ENCODE data around the gene ALKBH6.

Gene ALKBH6

DNA sequence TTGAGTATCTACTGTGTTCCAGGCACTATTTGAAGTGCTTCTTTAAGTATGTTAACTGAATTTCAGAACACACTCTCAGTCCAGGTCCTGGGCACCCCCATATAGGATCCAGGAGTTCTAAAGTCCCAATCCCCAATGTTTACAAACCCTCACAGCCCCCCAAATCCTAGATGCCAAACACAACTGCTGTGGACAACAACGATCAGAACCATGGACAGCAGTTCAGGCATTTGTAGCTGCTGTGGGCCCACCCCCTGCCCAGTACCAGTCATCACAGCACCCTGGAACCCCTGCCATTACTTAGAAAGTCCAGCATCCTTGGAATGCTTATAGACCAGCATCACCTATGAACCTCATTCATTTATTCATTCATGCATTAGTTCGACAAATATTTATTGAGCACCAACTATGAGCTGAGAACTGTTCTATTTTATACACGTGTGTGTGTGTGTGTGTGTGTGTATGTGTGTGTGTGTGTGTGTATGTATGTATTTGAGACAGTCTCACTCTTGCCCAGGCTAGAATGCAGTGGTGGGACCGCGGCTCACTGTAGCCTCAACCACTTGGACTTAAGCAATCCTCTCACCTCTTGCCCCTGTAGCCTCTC lies 38.3 kb downstream of the ALKBH6 start:
- POLR2A ChIA-PET = interaction anchor here (0.5 to 2.1 kb wide), 6 partner anchors 38 to 810 kb away, joined by 3 to 6 read pairs (median 3); partner anchors contain the start of genes ALKBH6 and THAP8
- Histone ChIP-seq H3K27ac (ENCODE audit: extremely low read depth, low read depth, low read length) (no peak overlapping the region), H3K4me1 (ENCODE audit: control insufficient read depth, insufficient read depth, low read length) (no peaks in the 10 kb centered on the region), H3K36me3 (ENCODE audit: control insufficient read depth in 2 of 2, insufficient read depth in 1 of 2, low read length in 2 of 2) (no peaks in the 10 kb centered on the region; a peak in 1 of 3 replicates), H3K4me3 (ENCODE audit: low read depth, low read length) (no peak overlapping the region), H3K9me3 (ENCODE audit: control insufficient read depth, insufficient read depth, low read depth, low read length) (no peaks in the 10 kb centered on the region)
- CTCF ChIA-PET = interaction anchor here (0.5 to 1.3 kb wide), 10 partner anchors 9 to 389 kb away, joined by 3 to 9 read pairs (median 4); no protein-coding TSS in a partner anchor
- no peak for TF ChIP-seq ZNF37A (tag by site-specific recombination; IDR thresholded peaks at IDR 0.05)
- 0 out of 2 replicates have a peak, but pooled peaks have one; percentile 65 for TF ChIP-seq ZNF747 (tag by site-specific recombination; IDR thresholded peaks at IDR 0.05)
- TF ChIP-seq ZNF514 (tag by site-specific recombination; IDR thresholded peaks at IDR 0.05) = no peak
- peak; percentile 75 for TF ChIP-seq ZBTB17 (tag by site-specific recombination; IDR thresholded peaks at IDR 0.05)
- TF ChIP-seq ZXDB (tag by site-specific recombination; IDR thresholded peaks at IDR 0.05) = no peak
- TF ChIP-seq, protein P1, sequence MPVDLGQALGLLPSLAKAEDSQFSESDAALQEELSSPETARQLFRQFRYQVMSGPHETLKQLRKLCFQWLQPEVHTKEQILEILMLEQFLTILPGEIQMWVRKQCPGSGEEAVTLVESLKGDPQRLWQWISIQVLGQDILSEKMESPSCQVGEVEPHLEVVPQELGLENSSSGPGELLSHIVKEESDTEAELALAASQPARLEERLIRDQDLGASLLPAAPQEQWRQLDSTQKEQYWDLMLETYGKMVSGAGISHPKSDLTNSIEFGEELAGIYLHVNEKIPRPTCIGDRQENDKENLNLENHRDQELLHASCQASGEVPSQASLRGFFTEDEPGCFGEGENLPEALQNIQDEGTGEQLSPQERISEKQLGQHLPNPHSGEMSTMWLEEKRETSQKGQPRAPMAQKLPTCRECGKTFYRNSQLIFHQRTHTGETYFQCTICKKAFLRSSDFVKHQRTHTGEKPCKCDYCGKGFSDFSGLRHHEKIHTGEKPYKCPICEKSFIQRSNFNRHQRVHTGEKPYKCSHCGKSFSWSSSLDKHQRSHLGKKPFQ (tag by site-specific recombination; IDR thresholded peaks at IDR 0.05) = no peak
- no peak for TF ChIP-seq ZNF791 (tag by site-specific recombination; IDR thresholded peaks at IDR 0.05)
- no peak for TF ChIP-seq ZNF223 (tag by site-specific recombination; IDR thresholded peaks at IDR 0.05)
- TF ChIP-seq ZNF157 (tag by site-specific recombination; IDR thresholded peaks at IDR 0.05) = no peak
- no peak for TF ChIP-seq ZBTB21 (tag by site-specific recombination; IDR thresholded peaks at IDR 0.05)
- no peak for TF ChIP-seq WT1 (tag by site-specific recombination; IDR thresholded peaks at IDR 0.05)
- no peak for TF ChIP-seq ZNF2 (tag by site-specific recombination; IDR thresholded peaks at IDR 0.05)
- no peak for TF ChIP-seq ZBTB8A (tag by site-specific recombination; IDR thresholded peaks at IDR 0.05)
- TF ChIP-seq, protein P2, sequence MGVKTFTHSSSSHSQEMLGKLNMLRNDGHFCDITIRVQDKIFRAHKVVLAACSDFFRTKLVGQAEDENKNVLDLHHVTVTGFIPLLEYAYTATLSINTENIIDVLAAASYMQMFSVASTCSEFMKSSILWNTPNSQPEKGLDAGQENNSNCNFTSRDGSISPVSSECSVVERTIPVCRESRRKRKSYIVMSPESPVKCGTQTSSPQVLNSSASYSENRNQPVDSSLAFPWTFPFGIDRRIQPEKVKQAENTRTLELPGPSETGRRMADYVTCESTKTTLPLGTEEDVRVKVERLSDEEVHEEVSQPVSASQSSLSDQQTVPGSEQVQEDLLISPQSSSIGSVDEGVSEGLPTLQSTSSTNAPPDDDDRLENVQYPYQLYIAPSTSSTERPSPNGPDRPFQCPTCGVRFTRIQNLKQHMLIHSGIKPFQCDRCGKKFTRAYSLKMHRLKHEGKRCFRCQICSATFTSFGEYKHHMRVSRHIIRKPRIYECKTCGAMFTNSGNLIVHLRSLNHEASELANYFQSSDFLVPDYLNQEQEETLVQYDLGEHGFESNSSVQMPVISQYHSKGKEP (tag by site-specific recombination; IDR thresholded peaks at IDR 0.05) = no peak
- TF ChIP-seq ZNF600 (tag by site-specific recombination; IDR thresholded peaks at IDR 0.05) = 0 out of 2 replicates have a peak, but pooled peaks have one; percentile 34
- TF ChIP-seq, protein P3, sequence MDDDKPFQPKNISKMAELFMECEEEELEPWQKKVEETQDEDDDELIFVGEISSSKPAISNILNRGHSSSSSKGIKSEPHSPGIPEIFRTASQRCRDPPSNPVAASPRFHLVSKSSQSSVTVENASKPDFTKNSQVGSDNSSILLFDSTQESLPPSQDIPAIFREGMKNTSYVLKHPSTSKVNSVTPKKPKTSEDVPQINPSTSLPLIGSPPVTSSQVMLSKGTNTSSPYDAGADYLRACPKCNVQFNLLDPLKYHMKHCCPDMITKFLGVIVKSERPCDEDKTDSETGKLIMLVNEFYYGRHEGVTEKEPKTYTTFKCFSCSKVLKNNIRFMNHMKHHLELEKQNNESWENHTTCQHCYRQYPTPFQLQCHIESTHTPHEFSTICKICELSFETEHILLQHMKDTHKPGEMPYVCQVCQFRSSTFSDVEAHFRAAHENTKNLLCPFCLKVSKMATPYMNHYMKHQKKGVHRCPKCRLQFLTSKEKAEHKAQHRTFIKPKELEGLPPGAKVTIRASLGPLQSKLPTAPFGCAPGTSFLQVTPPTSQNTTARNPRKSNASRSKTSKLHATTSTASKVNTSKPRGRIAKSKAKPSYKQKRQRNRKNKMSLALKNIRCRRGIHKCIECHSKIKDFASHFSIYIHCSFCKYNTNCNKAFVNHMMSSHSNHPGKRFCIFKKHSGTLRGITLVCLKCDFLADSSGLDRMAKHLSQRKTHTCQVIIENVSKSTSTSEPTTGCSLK (tag by site-specific recombination; IDR thresholded peaks at IDR 0.05) = no peak
- TF ChIP-seq ZNF501 (tag by site-specific recombination; IDR thresholded peaks at IDR 0.05) = no peak
- TF ChIP-seq MZF1 (tag by site-specific recombination; IDR thresholded peaks at IDR 0.05; ENCODE audit: borderline replicate concordance) = no peak
- TF ChIP-seq KLF7 (tag by site-specific recombination; IDR thresholded peaks at IDR 0.05; ENCODE audit: borderline replicate concordance) = no peak
- TF ChIP-seq ZNF837 (tag by site-specific recombination; IDR thresholded peaks at IDR 0.05) = no peak
- TF ChIP-seq ZNF558 (tag by site-specific recombination; IDR thresholded peaks at IDR 0.05) = no peak
- TF ChIP-seq TCF7L2 (IDR thresholded peaks at IDR 0.05; ENCODE audit: borderline replicate concordance, low read depth, low read length) = no peak
- TF ChIP-seq ZNF830 (tag by site-specific recombination; IDR thresholded peaks at IDR 0.05; ENCODE audit: low read depth) = no peak
- TF ChIP-seq, protein P4, sequence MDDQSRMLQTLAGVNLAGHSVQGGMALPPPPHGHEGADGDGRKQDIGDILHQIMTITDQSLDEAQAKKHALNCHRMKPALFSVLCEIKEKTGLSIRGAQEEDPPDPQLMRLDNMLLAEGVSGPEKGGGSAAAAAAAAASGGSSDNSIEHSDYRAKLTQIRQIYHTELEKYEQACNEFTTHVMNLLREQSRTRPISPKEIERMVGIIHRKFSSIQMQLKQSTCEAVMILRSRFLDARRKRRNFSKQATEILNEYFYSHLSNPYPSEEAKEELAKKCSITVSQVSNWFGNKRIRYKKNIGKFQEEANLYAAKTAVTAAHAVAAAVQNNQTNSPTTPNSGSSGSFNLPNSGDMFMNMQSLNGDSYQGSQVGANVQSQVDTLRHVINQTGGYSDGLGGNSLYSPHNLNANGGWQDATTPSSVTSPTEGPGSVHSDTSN (CRISPR knock-in tag; IDR thresholded peaks at IDR 0.05) = no peak
- TF ChIP-seq, protein P5, sequence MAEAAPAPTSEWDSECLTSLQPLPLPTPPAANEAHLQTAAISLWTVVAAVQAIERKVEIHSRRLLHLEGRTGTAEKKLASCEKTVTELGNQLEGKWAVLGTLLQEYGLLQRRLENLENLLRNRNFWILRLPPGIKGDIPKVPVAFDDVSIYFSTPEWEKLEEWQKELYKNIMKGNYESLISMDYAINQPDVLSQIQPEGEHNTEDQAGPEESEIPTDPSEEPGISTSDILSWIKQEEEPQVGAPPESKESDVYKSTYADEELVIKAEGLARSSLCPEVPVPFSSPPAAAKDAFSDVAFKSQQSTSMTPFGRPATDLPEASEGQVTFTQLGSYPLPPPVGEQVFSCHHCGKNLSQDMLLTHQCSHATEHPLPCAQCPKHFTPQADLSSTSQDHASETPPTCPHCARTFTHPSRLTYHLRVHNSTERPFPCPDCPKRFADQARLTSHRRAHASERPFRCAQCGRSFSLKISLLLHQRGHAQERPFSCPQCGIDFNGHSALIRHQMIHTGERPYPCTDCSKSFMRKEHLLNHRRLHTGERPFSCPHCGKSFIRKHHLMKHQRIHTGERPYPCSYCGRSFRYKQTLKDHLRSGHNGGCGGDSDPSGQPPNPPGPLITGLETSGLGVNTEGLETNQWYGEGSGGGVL (tag by site-specific recombination; IDR thresholded peaks at IDR 0.05) = no peak
- no peak for TF ChIP-seq ZNF707 (tag by site-specific recombination; IDR thresholded peaks at IDR 0.05)
- TF ChIP-seq, protein P6, sequence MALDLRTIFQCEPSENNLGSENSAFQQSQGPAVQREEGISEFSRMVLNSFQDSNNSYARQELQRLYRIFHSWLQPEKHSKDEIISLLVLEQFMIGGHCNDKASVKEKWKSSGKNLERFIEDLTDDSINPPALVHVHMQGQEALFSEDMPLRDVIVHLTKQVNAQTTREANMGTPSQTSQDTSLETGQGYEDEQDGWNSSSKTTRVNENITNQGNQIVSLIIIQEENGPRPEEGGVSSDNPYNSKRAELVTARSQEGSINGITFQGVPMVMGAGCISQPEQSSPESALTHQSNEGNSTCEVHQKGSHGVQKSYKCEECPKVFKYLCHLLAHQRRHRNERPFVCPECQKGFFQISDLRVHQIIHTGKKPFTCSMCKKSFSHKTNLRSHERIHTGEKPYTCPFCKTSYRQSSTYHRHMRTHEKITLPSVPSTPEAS (tag by site-specific recombination; IDR thresholded peaks at IDR 0.05) = peak; percentile 88
- TF ChIP-seq HOXD13 (CRISPR knock-in tag; IDR thresholded peaks at IDR 0.05; ENCODE audit: borderline replicate concordance) = no peak
- no peak for TF ChIP-seq ZNF610 (tag by site-specific recombination; IDR thresholded peaks at IDR 0.05; ENCODE audit: borderline replicate concordance)
- TF ChIP-seq ZNF670 (tag by site-specific recombination; IDR thresholded peaks at IDR 0.05; ENCODE audit: low read depth) = no peak

Data from HEK293 (cell line).